Measurements from ENCODE around the gene ZNF384.
A peak's percentile ranks its signal among the peaks of the same experiment; 100 is the strongest.
"Not testable (repeated sequence)": the region's sequence is repeated elsewhere in the genome, so short reads cannot be mapped to it uniquely, and the experiment has no call there.

The ZNF384 gene

GRCh38 chr12:6688999-6689882, at the start of gene ZNF384:
Gene ZNF384, minus strand, starts transcription at chr12:6689375. Its CDS starts 9,855 bp downstream, at chr12:6679520.
- DNase-seq = peak; percentile 100

- DNase-seq = no peak
Observed at GRCh38 chr12:6736754-6737153, 47.6 kb upstream of the ZNF384 start.

GRCh38 chr12:6735448-6736191, 46.4 kb upstream of the ZNF384 start:
- DNase-seq = peak; percentile 80

- no peak for DNase-seq
Observed at GRCh38 chr12:6734506-6735387, 45.6 kb upstream of the ZNF384 start.

- no peak for DNase-seq
Observed at GRCh38 chr12:6730169-6730568, 41.0 kb upstream of the ZNF384 start.

- no peak for DNase-seq
Observed at GRCh38 chr12:6729186-6729585, 40.0 kb upstream of the ZNF384 start.

- no peak for DNase-seq
Observed at GRCh38 chr12:6725350-6725749, 36.2 kb upstream of the ZNF384 start.

- peak; percentile 68 for DNase-seq
Observed at GRCh38 chr12:6724409-6724797, 35.2 kb upstream of the ZNF384 start.

- peak; percentile 100 for DNase-seq
Observed at GRCh38 chr12:6723607-6724408, 34.6 kb upstream of the ZNF384 start, which contains the start of gene COPS7A. Gene COPS7A, plus strand, starts transcription at chr12:6724046. Its CDS starts 611 bp downstream, at chr12:6724657.

- DNase-seq = peak; percentile 38
Observed at GRCh38 chr12:6722863-6723262, 33.7 kb upstream of the ZNF384 start.

GRCh38 chr12:6716874-6717437, 27.8 kb upstream of the ZNF384 start:
- no peak for DNase-seq

- DNase-seq = not testable (repeated sequence)
Observed at GRCh38 chr12:6716031-6716873, 27.1 kb upstream of the ZNF384 start.

- peak; percentile 39 for DNase-seq
Observed at GRCh38 chr12:6708960-6709394, 19.8 kb upstream of the ZNF384 start.

GRCh38 chr12:6708351-6708750, 19.2 kb upstream of the ZNF384 start:
- not testable (repeated sequence) for DNase-seq

- peak; percentile 61 for DNase-seq
Observed at GRCh38 chr12:6703631-6704030, 14.5 kb upstream of the ZNF384 start.

GRCh38 chr12:6701078-6701768, 12.0 kb upstream of the ZNF384 start:
- no peak for DNase-seq

GRCh38 chr12:6700646-6701051, 11.5 kb upstream of the ZNF384 start, which contains the start of gene PIANP:
Gene PIANP, minus strand, starts transcription at chr12:6700815. Its CDS starts 2,754 bp downstream, at chr12:6698061.
- DNase-seq = peak; percentile 37

GRCh38 chr12:6699989-6700645, 10.9 kb upstream of the ZNF384 start:
- no peak for DNase-seq
